GDM1 (cell line): Measurements from ENCODE around the gene OR6K3.
A peak's percentile ranks its signal among the peaks of the same experiment; 100 is the strongest.

Experiments
- DNase-seq: peaks from one replicate; lab custom pipeline; 2025; lab: John Stamatoyannopoulos, UW

OR6K3 gene

DNA sequence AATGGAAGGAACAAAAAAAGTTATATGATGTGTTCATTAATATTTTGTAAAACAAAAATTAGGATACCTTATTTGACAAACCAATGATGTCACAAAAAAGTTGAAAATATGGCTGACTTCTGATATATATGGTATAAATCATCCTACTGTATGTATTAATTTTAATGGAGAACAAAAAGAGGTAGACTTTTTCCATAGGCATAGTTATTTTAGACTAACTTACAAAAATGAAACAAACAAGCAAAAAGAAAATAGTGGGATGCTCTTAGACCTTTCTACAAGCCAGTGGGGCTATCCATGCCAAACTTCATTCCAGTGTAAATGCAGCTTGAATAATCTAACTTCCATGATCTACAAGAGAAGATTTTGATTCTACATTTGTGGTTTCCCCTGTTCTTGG lies 33.5 kb downstream of the OR6K3 start:
- no peak for DNase-seq

DNA sequence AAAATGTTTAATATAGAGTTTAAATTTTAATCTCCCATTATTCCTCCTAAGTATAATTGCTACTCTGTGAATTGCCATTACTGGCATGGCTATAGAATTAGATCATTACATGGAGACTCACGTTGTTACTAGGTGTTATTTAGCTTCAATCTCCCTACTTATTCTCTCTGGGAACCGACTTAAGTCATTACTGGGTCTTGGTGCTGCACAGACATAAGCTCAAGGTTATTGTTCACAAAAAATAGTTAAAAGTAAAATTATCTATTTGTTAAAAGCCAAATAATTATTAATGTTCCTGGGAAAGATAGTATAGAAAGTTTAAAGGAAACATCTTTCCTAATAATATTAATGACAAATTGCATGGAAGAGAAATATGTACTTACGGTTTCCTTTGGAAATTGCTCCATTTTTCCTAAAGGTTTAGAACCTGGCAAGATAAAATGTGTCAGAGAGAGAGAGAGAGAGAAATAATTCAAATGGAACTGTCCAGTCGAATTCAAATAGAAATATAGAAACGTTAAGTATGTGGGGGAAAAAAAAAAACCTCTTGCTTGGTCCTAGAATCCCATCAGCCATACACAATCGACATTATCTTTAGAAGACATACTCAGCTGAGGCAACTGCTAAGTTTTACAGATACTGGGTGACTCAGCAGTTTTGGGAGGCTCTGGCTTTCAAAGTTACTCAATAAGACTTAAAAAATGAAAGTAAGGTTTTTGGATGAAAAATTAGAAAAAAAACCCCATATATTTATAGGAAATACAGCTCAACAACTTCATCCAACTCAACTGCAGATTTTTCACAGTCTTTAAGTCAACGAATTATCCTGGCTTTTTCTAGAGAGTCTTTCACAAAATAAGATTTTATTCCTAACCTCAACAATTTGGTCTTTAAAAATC lies 34.2 kb downstream of the OR6K3 start, which contains the start of gene SPTA1:
SPTA1 (minus strand) TSS at position 605 of the 899 bp plus-strand sequence; CDS start at position 407, 198 bp downstream.
- peak; percentile 3 for DNase-seq

- no peak for DNase-seq
Measured at GRCh38 chr1:158685085-158685484, 35.4 kb downstream of the OR6K3 start.

- DNase-seq = no peak
Measured at GRCh38 chr1:158681606-158682005, 38.9 kb downstream of the OR6K3 start.

- DNase-seq = no peak
Measured at GRCh38 chr1:158679289-158679688, 41.2 kb downstream of the OR6K3 start.

- DNase-seq = no peak
Measured at GRCh38 chr1:158675563-158676323, 44.8 kb downstream of the OR6K3 start.

GRCh38 chr1:158674302-158674701 lies 46.2 kb downstream of the OR6K3 start:
- DNase-seq = no peak
